HG03064 (cell line): ENCODE measurements around the gene C16orf96.
"Not testable (repeated sequence)": the region's sequence is repeated elsewhere in the genome, so short reads cannot be mapped to it uniquely, and the experiment has no call there.

ENCODE experiments used
- ATAC-seq: cut with Tn5 transposase; IDR thresholded peaks from one replicate; pipeline ENCODE4 v1.9.1; 2021; ENCODE audit warnings: low read depth; ENCODE audit not compliant: unreplicated experiment

C16orf96 gene

DNA sequence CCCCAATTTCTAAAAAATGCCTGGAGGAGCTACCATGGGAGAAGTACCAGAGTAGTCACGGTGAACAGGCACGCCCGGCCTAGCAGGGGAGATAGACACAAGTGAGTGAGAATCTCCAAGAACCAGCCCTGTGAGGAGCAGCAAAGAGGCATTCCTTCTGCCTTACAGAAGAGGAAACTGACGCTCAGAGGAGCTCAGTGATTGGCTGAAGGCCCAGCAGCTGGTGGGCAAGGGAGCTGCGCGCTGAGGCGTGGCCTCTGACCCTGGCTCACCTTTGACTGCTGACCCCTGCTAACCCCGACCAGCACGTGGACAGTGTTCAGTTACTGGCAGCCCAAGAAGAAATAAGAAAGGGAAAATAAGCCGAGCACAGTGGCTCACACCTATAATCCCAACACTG, 1.8 kb downstream of the C16orf96 start:
- no peak for ATAC-seq

DNA sequence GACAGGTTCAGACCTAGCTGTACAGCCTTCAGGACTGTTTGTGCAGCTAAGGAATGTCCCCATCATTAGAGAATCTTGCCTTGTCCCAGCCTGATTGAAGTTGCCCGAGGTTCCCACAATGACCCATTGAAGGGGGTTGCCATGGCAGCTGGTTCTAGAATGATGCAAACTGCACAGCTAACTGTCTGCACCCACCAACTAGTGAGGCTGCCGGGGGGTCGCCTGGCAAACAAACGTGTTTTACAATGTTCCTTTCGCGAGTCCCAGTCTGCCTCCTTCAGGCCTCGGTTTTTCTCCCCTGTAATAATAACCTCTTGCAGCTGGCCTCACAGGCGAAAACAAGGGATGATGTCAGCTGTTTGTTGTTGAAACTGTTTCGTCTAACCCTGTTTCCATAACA, 5.5 kb downstream of the C16orf96 start:
- no peak for ATAC-seq

- ATAC-seq, result no peak
These were observed 8.6 kb downstream of the C16orf96 start for GRCh38 chr16:4564661-4565267.

DNA sequence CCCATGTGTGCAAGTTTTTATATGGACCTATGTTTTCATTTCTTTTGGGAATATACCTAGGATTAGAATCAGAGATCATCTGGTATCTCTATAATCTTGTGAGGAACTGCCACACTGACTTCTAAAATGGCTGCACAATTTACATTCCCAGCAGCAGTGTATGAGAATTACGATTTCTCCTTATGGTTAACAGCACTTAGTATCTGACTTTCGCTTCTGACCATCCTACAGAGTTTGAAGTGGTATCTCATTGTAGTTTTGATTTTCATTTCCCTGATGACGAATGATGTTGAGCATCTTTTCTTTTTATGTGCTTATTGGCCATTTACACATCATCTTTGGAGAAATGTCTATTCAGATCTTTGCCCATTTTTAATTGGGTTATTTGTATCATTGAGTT, 10.0 kb downstream of the C16orf96 start:
- ATAC-seq, result no peak

DNA sequence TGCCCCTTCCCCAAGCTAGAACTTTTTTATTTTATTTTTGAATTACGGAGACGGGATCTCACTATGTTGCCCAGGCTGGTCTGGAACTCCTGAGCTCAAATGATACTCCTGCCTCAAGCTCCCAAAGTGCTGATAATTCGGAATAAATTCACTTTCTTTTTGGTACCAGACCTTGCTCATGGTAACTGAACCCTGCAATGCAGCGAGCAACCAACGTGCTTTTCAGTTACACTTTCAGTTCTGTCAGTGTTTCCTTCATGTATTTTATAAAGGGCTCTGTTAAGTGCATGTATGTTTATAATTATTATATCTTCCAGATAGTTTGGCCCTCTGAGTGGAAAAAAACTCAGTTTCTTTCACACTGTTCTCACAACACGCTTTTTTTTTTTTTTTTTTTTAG, 13.9 kb downstream of the C16orf96 start:
- ATAC-seq, result no peak

- no peak for ATAC-seq
These were observed 14.7 kb downstream of the C16orf96 start for GRCh38 chr16:4570688-4571321.

- ATAC-seq, result no peak
These were observed 16.6 kb downstream of the C16orf96 start for GRCh38 chr16:4572715-4573114.

- ATAC-seq, result not testable (repeated sequence)
These were observed 17.8 kb downstream of the C16orf96 start for GRCh38 chr16:4573926-4574325.

DNA sequence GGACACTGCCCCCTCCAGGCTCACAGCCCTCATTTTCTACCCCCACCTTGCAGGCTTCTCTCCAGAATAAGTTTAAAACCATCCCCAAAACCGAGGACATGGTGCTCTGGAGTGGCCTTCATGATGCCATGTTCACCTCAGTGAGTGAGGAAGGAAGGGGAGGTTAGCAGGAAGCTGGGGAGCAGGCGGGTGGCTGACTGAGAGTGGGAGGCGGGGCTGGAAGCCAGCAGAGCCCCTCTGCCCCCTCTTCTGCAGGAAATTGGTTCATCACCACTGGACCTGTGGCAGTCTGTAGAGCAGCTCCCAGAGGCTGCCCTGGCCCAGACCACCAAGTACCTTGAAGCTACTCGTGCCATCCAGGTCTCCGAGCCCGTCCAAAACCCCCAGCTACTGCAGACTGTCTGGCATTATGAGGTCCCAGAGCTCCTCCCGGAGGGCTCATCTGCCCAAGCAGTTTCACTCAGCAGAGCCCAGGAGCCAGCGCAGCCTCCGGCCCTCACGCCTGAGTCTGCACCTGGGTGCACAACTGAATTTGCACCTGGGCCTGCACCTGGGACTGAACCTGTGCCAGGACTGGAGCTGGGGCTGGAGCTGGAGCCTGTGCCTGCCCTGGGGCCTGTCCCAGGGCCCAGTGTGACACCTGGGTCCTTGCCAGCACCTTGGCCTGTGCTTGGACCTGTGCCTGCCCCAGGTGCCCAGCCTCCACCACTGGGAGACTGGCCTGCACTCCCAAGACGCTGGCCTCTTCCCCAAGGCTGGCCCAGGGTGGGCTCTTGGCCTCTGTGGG, 19.0 kb downstream of the C16orf96 start:
- ATAC-seq, result no peak

- ATAC-seq, result no peak
These were observed 19.9 kb downstream of the C16orf96 start for GRCh38 chr16:4576008-4576407.

DNA sequence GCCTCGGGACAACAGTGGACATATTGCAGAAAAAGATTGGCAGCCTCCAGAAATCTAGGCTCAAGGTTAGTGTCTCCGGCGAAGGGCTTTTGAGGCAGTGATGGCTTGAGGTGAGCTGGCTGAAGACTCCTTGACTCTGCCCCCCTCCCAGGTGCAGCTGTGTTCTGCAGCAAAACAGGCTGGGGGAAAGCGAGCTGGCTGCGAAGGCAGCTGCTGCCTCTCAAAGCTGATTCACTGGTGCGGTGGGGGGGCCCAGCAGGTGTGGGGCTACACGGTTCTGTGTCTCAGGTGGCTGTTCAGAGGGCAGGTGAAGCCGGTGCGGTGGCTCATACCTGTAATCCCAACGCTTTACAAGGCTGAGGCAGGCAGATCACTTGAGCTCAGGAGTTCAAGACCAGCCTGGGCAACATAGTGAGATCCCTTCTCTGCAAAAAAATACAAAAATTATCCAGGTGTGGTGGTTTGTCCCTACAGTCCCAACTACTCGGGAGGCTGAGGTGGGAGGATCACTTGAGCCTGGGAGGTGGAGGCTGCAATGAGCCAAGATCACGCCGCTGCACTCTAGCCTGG, 22.9 kb downstream of the C16orf96 start:
- no peak for ATAC-seq

- ATAC-seq, result no peak
These were observed 24.1 kb downstream of the C16orf96 start for GRCh38 chr16:4580250-4580649.

- no peak for ATAC-seq
These were observed 27.8 kb downstream of the C16orf96 start for GRCh38 chr16:4583906-4584305.

DNA sequence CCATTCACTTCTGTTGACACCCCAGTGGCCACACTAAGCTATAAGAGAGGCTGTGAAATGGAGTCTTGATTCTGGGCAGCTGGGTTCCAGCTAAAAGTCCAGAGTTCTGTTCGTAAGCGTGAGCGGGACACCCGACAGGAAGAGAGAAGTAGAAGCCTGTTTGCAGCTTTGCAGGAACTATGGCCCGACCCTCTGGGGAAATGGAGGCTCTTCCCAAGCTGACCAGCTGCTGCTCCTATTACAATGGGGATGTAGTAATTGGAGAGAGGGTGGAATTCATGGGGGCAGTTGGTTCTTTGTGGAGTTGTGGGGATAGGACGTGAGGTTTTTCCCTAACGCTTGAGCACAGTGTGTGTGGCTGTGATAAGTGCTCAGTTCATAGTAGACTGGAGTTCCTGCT, 30.2 kb downstream of the C16orf96 start:
- ATAC-seq, result no peak

DNA sequence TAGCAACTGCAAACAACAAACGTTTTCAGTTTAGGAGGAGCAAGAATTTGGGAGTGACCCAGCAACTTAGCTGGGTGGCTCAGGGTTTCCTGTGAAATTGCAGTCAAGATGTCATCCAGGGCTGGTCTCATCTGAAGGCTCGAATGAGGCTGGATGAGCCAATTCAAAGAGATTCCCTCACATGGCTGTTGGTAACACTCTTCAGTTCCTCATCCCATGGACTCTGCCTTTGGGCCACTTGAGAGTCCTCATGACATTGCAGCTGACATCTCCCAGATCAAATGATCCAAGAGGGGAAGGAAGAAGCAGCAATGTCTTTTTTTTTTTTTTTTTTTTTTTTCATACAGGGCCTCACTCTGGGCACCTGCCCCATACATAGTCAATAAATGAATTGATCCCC, 32.2 kb downstream of the C16orf96 start:
- ATAC-seq, result no peak

- no peak for ATAC-seq
These were observed 32.8 kb downstream of the C16orf96 start for GRCh38 chr16:4588961-4589360.

DNA sequence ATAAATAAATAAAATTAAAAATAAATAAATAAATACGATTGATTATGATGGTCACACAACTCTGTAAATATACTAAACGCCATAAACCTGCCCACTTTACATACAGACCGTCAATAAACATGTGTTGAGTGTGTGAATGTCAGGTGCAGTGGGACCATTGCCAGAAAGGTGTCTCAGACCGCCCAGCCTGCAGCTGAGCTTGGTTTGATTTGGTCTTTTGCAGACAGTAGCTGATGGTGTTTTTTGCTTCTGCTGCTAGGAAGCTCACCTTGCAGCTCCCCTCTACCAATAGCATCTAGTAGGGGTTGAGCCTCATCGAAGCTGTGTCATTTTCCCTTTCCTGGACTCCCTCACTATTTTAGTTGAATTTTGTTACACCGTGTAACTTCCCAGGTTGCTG, 35.1 kb downstream of the C16orf96 start:
- no peak for ATAC-seq

GRCh38 chr16:4591706-4592470, 35.7 kb downstream of the C16orf96 start:
- ATAC-seq, result no peak

DNA sequence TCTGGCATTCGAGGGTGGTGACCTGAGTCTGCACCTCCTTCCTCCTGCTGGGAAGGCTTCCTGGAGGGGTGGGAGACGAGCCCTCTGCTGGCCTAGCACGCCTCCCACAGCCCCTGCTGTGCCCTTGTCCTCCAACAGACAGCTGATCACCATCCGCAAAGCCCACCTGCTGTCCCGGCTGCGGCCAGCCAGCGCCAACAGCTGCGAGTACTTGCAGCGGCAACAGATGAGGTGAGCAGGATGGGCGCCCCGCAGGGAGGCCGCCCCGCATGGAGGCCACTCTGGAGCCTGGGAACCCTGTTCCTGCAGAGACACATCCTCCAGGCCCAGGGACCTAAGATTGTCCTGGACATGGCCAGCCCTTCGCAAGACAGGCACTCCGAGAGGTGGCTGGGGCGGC, 36.9 kb downstream of the C16orf96 start:
- ATAC-seq, result no peak

- no peak for ATAC-seq
These were observed 38.6 kb downstream of the C16orf96 start for GRCh38 chr16:4594433-4595410.
